ENCODE data around the gene RPS21. TPM values are rescaled to one million over a fixed set of nuclear protein-coding genes. Genes with fewer than 3 reads are reported as not detected.
A peak's percentile ranks its signal among the peaks of the same experiment; 100 is the strongest.

The RPS21 gene
- total and polyA plus RNA-seq, 9 of the 15 experiments (the other 6 are each of a cell fraction or from before 2014, with no cell fraction given) = 1,380 to 5,647 (median 3,091) TPM

DNA sequence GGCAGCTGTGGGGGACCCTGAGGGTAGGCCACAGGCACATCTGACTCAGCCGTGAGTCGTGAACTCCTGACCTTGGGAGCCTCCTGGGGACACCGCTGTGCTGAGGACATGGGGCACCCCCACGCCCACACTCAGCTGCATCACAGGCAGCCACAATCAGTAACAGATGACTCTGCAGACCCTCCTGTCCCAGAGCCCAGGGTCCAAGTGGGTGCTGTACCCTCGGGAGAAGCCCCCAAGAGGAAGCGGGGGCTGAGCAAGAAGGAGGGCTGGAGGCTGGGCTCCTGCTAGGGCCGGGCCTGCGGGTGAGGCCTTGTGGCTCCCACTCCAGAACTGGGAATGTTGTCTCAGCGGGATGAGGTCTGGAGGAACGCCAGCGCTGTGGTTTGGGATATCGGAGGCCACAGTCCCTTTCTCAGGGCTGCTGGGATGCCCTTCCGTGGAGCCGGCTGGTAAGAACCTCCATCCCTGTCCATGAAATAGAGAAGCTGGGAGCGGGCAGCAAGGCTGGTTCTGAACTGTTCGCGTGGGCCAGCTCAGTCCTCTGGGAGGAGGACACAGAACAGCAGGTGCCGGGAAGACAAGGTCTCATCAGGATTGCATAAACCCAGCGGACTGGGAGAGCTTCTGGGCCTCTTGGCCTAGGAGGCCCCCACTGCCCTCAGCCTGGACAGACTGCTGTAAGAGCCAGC is 16.6 kb upstream of the RPS21 start (continued):
- TF ChIP-seq, protein P1, sequence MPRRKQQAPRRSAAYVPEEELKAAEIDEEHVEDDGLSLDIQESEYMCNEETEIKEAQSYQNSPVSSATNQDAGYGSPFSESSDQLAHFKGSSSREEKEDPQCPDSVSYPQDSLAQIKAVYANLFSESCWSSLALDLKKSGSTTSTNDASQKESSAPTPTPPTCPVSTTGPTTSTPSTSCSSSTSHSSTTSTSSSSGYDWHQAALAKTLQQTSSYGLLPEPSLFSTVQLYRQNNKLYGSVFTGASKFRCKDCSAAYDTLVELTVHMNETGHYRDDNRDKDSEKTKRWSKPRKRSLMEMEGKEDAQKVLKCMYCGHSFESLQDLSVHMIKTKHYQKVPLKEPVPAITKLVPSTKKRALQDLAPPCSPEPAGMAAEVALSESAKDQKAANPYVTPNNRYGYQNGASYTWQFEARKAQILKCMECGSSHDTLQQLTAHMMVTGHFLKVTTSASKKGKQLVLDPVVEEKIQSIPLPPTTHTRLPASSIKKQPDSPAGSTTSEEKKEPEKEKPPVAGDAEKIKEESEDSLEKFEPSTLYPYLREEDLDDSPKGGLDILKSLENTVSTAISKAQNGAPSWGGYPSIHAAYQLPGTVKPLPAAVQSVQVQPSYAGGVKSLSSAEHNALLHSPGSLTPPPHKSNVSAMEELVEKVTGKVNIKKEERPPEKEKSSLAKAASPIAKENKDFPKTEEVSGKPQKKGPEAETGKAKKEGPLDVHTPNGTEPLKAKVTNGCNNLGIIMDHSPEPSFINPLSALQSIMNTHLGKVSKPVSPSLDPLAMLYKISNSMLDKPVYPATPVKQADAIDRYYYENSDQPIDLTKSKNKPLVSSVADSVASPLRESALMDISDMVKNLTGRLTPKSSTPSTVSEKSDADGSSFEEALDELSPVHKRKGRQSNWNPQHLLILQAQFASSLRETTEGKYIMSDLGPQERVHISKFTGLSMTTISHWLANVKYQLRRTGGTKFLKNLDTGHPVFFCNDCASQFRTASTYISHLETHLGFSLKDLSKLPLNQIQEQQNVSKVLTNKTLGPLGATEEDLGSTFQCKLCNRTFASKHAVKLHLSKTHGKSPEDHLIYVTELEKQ (CRISPR knock-in tag; IDR thresholded peaks at IDR 0.05) = no peak
- TF ChIP-seq, protein P2, sequence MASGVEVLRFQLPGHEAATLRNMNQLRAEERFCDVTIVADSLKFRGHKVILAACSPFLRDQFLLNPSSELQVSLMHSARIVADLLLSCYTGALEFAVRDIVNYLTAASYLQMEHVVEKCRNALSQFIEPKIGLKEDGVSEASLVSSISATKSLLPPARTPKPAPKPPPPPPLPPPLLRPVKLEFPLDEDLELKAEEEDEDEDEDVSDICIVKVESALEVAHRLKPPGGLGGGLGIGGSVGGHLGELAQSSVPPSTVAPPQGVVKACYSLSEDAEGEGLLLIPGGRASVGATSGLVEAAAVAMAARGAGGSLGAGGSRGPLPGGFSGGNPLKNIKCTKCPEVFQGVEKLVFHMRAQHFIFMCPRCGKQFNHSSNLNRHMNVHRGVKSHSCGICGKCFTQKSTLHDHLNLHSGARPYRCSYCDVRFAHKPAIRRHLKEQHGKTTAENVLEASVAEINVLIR (CRISPR knock-in tag; IDR thresholded peaks at IDR 0.05) = no peak
- TF ChIP-seq GTF2E2 (tag; IDR thresholded peaks at IDR 0.05) (no peak), TCF3 (CRISPR knock-in tag; IDR thresholded peaks at IDR 0.05) (peak; percentile 24; the same call in 1 of the 2 replicates), DNMT1 (IDR thresholded peaks at IDR 0.05) (no peak), BRD9 (IDR thresholded peaks at IDR 0.05; ENCODE audit: low read depth, partially characterized antibody) (no peak), DPF2 (IDR thresholded peaks at IDR 0.05) (no peak), ZNF695 (CRISPR knock-in tag; IDR thresholded peaks at IDR 0.05) (no peak), HMGN3 (IDR thresholded peaks at IDR 0.05; ENCODE audit: borderline replicate concordance, extremely low read depth, insufficient read length, low read depth, low read length) (no peak), CBFA2T3 (IDR thresholded peaks at IDR 0.05) (peak; percentile 62), EGR1 (conservative IDR thresholded peaks at IDR 0.05) (peak; percentile 81), PTRF (tag; IDR thresholded peaks at IDR 0.05) (no peak), ZNF146 (CRISPR knock-in tag; IDR thresholded peaks at IDR 0.05; ENCODE audit: unreplicated experiment) (no peak)
- TF ChIP-seq, protein P3, sequence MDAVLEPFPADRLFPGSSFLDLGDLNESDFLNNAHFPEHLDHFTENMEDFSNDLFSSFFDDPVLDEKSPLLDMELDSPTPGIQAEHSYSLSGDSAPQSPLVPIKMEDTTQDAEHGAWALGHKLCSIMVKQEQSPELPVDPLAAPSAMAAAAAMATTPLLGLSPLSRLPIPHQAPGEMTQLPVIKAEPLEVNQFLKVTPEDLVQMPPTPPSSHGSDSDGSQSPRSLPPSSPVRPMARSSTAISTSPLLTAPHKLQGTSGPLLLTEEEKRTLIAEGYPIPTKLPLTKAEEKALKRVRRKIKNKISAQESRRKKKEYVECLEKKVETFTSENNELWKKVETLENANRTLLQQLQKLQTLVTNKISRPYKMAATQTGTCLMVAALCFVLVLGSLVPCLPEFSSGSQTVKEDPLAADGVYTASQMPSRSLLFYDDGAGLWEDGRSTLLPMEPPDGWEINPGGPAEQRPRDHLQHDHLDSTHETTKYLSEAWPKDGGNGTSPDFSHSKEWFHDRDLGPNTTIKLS (IDR thresholded peaks at IDR 0.05; ENCODE audit: borderline replicate concordance, low read depth) = no peak
- TF ChIP-seq, protein P4, sequence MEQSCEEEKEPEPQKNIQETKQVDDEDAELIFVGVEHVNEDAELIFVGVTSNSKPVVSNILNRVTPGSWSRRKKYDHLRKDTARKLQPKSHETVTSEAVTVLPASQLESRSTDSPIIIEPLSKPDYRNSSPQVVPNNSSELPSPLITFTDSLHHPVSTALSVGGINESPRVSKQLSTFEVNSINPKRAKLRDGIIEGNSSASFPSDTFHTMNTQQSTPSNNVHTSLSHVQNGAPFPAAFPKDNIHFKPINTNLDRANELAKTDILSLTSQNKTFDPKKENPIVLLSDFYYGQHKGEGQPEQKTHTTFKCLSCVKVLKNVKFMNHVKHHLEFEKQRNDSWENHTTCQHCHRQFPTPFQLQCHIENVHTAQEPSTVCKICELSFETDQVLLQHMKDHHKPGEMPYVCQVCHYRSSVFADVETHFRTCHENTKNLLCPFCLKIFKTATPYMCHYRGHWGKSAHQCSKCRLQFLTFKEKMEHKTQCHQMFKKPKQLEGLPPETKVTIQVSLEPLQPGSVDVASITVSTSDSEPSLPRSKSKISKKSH (CRISPR knock-in tag; IDR thresholded peaks at IDR 0.05) = no peak
- TF ChIP-seq, protein P5, sequence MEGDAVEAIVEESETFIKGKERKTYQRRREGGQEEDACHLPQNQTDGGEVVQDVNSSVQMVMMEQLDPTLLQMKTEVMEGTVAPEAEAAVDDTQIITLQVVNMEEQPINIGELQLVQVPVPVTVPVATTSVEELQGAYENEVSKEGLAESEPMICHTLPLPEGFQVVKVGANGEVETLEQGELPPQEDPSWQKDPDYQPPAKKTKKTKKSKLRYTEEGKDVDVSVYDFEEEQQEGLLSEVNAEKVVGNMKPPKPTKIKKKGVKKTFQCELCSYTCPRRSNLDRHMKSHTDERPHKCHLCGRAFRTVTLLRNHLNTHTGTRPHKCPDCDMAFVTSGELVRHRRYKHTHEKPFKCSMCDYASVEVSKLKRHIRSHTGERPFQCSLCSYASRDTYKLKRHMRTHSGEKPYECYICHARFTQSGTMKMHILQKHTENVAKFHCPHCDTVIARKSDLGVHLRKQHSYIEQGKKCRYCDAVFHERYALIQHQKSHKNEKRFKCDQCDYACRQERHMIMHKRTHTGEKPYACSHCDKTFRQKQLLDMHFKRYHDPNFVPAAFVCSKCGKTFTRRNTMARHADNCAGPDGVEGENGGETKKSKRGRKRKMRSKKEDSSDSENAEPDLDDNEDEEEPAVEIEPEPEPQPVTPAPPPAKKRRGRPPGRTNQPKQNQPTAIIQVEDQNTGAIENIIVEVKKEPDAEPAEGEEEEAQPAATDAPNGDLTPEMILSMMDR (IDR thresholded peaks at IDR 0.05 in 2 of 3, conservative IDR thresholded peaks at IDR 0.05 in 1 of 3; ENCODE audit: insufficient read depth in 2 of 3, low read depth in 1 of 3, low read length in 3 of 3) = no peak
